HCT116 (cell line): ENCODE data around the gene WWP2. TPM values are rescaled to one million over a fixed set of nuclear protein-coding genes. Genes with fewer than 3 reads are reported as not detected.

Experiments
- ATAC-seq: fragments of 200-7000 bp; cut with Tn5 transposase; 2 replicates; pipeline ENCODE4 v1.9.1; 2020; ENCODE audit warnings: mild to moderate bottlenecking, moderate library complexity
- BruUV-seq: library from RNA; stranded (reverse); fragments of 400-500 nt; replicated peaks from 2 replicates; lab custom pipeline; 2021; lab: Mats Ljungman, UMichigan
- CTCF ChIA-PET: fragments of 300-600 bp; sonication (Branson Sonifier 250); formaldehyde crosslinking; loops from one replicate; lab custom pipeline; 2021; ENCODE audit warnings: antibody characterized with exemption; lab: Charles Lee
- POLR2A ChIA-PET: fragments of 300-600, 350-600 bp; sonication (Branson Sonifier 250); formaldehyde crosslinking; loops from one replicate; lab custom pipeline; 2021; ENCODE audit warnings: antibody characterized with exemption; lab: Charles Lee
- RAD21 ChIA-PET, 2 experiments: fragments of 300-600 bp; sonication (Branson Sonifier 250); formaldehyde crosslinking; loops; one replicate each; lab custom pipeline; 2023; ENCODE audit warnings: low total read pairs in 2 of 2; ENCODE audit not compliant: uncharacterized antibody in 2 of 2, unreplicated experiment in 2 of 2, low non-redundant PET in 1 of 2; lab: Charles Lee
- DNase-seq: peaks from one replicate; pipeline ENCODE4 v3.0.0-alpha.2; 2010; ENCODE audit warnings: low read depth, low spot score
- H2AFZ ChIP-seq: fragments of 200-600 bp; shearing (Covaris generic), sonication (generic); 2 replicates; pipeline ENCODE4 v1.6.1; 2017; ENCODE audit warnings: low read depth, mixed run types, mixed read lengths, antibody characterized with exemption, low read length; ENCODE audit not compliant: poor library complexity, severe bottlenecking
- H3K27ac ChIP-seq: 2 replicates; pipeline ENCODE4 v1.5.1; 2012; ENCODE audit warnings: low read depth, low read length
- H3K27me3 ChIP-seq: fragments of 200-600 bp; sonication (generic); 2 replicates; pipeline ENCODE4 v1.6.1; 2016; ENCODE audit warnings: mixed run types, low read length, mixed read lengths; ENCODE audit not compliant: insufficient read depth
- H3K36me3 ChIP-seq, 2 experiments: fragments of 200-500 bp in 1 of 2; fragments of 200-600 bp in 1 of 2; sonication (Bioruptor generic) in 1 of 2; sonication (generic) in 1 of 2; 2 replicates each; pipeline versions ENCODE4 v1.5.1 to v1.6.1; 2014 to 2016; ENCODE audit warnings: low read length in 2 of 2, inconsistent platforms in 1 of 2, mixed read lengths in 1 of 2, mixed run types in 1 of 2; ENCODE audit not compliant: insufficient read depth in 2 of 2, control insufficient read depth in 1 of 2
- H3K4me1 ChIP-seq, 2 experiments: fragments of 200-600 bp in 1 of 2; sonication (generic) in 1 of 2; 2 replicates each; pipeline versions ENCODE4 v1.5.1 to v1.6.1; 2012 to 2017; ENCODE audit warnings: low read length in 2 of 2, inconsistent platforms in 1 of 2, mild to moderate bottlenecking in 1 of 2, mixed read lengths in 1 of 2, mixed run types in 1 of 2, moderate library complexity in 1 of 2; ENCODE audit not compliant: insufficient read depth in 2 of 2, control insufficient read depth in 1 of 2
- H3K4me2 ChIP-seq: fragments of 200-600 bp; sonication (generic); 2 replicates; pipeline ENCODE4 v1.6.1; 2017; ENCODE audit warnings: mixed run types, low read length, mixed read lengths
- H3K4me3 ChIP-seq, 2 experiments: fragments of 200-600 bp in 1 of 2; sonication (generic) in 1 of 2; replicated peaks in 1 of 2; 2 replicates each; pipeline ENCODE4 v1.5.1; 2011 to 2016; ENCODE audit warnings: low read length in 2 of 2, control low read depth in 1 of 2, low read depth in 1 of 2, mild to moderate bottlenecking in 1 of 2, mixed read lengths in 1 of 2, mixed run types in 1 of 2
- H3K79me2 ChIP-seq: fragments of 200-600 bp; sonication (generic); 2 replicates; pipeline ENCODE4 v1.6.1; 2017; ENCODE audit warnings: mild to moderate bottlenecking, mixed run types, low read length, moderate library complexity, mixed read lengths; ENCODE audit not compliant: insufficient read depth
- H3K9ac ChIP-seq: fragments of 200-600 bp; sonication (generic); 2 replicates; pipeline ENCODE4 v1.6.1; 2016; ENCODE audit warnings: low read length, mixed read lengths
- H3K9me2 ChIP-seq: fragments of 200-600 bp; sonication (generic), shearing (Covaris generic); 2 replicates; pipeline ENCODE4 v1.6.1; 2017; ENCODE audit warnings: mixed run types, mild to moderate bottlenecking, moderate library complexity; ENCODE audit not compliant: insufficient read depth
- H3K9me3 ChIP-seq, 2 experiments: fragments of 200-500 bp in 1 of 2; fragments of 200-600 bp in 1 of 2; sonication (Bioruptor generic) in 1 of 2; sonication (generic) in 1 of 2; 2 replicates each; pipeline ENCODE4 v1.6.1; 2014 to 2017; ENCODE audit warnings: low read length in 2 of 2, mixed read lengths in 2 of 2, inconsistent platforms in 1 of 2, low read depth in 1 of 2, mild to moderate bottlenecking in 1 of 2, mixed run types in 1 of 2, moderate library complexity in 1 of 2; ENCODE audit not compliant: control insufficient read depth in 1 of 2, insufficient read depth in 1 of 2
- H4K20me1 ChIP-seq: fragments of 200-600 bp; sonication (generic), shearing (Covaris generic); 2 replicates; pipeline ENCODE4 v1.6.1; 2017; ENCODE audit warnings: mixed run types, mild to moderate bottlenecking, moderate library complexity; ENCODE audit not compliant: insufficient read depth
- CBX3 ChIP-seq: IDR thresholded peaks from 2 replicates; pipeline ENCODE4 v1.6.1; 2012; ENCODE audit warnings: low read depth
- CEBPB ChIP-seq: IDR thresholded peaks from 2 replicates; pipeline ENCODE4 v1.6.1; 2012; ENCODE audit warnings: low read depth
- EGR1 ChIP-seq: IDR thresholded peaks from 2 replicates; pipeline ENCODE4 v1.6.1; 2012; ENCODE audit warnings: low read depth
- ELF1 ChIP-seq: IDR thresholded peaks from 2 replicates; pipeline ENCODE4 v1.6.1; 2012; ENCODE audit warnings: low read depth, borderline replicate concordance
- EZH2 ChIP-seq: fragments of 200-600 bp; sonication (generic); IDR thresholded peaks from 2 replicates; pipeline ENCODE4 v1.6.1; 2017; ENCODE audit warnings: antibody characterized with exemption, mixed run types
- EZH2phosphoT487 ChIP-seq: fragments of 200-600 bp; IDR thresholded peaks from 2 replicates; pipeline ENCODE4 v1.6.1; 2018; ENCODE audit warnings: antibody characterized with exemption, borderline replicate concordance
- FOSL1 ChIP-seq: IDR thresholded peaks from 2 replicates; pipeline ENCODE4 v1.6.1; 2012; ENCODE audit warnings: low read depth
- JUND ChIP-seq: IDR thresholded peaks from 2 replicates; pipeline ENCODE4 v1.6.1; 2012
- POLR2A ChIP-seq: IDR thresholded peaks from 2 replicates; pipeline ENCODE4 v1.7.0; 2011; ENCODE audit warnings: borderline replicate concordance; ENCODE audit not compliant: insufficient read depth, insufficient read length; ENCODE audit errors: extremely low read depth
- POLR2AphosphoS5 ChIP-seq: IDR thresholded peaks from 2 replicates; pipeline ENCODE4 v1.6.1; 2011; ENCODE audit warnings: mild to moderate bottlenecking, low read depth, low read length, moderate library complexity
- RAD21 ChIP-seq: IDR thresholded peaks from 2 replicates; pipeline ENCODE4 v1.6.1; 2012; ENCODE audit warnings: low read depth, mild to moderate bottlenecking
- SP1 ChIP-seq: IDR thresholded peaks from 2 replicates; pipeline ENCODE4 v1.6.1; 2012; ENCODE audit warnings: low read depth
- SRF ChIP-seq: IDR thresholded peaks from 2 replicates; pipeline ENCODE4 v1.6.1; 2012; ENCODE audit warnings: low read depth
- TCF7L2 ChIP-seq: IDR thresholded peaks from 2 replicates; pipeline ENCODE4 v1.7.0; 2011; ENCODE audit warnings: borderline replicate concordance, inconsistent platforms; ENCODE audit not compliant: insufficient read depth, insufficient read length; ENCODE audit errors: extremely low read depth
- YY1 ChIP-seq: IDR thresholded peaks from 2 replicates; pipeline ENCODE4 v1.6.1; 2011; ENCODE audit warnings: low read length, low read depth, moderate library complexity, mild to moderate bottlenecking; ENCODE audit not compliant: insufficient replicate concordance; ENCODE audit errors: extremely low read depth
- ZNF274 ChIP-seq: fragments of 200-500 bp; sonication (Bioruptor generic); IDR thresholded peaks from 2 replicates; pipeline ENCODE4 v1.6.1; 2014; ENCODE audit warnings: mild to moderate bottlenecking, low read depth, low read length, inconsistent platforms
- intact Hi-C: fragments of 100-400 bp; cut with micrococcal nuclease; formaldehyde crosslinking; loops from 2 replicates; pipeline ENCODE4 v1.10.0; 2022
- total RNA-seq: library from RNA; stranded (reverse); gene quantifications from one replicate; pipeline ENCODE4 v1.2.1, GENCODE V29; 2021; ENCODE audit not compliant: unreplicated experiment
- TF ChIP-seq, protein P1 (sequence below), 3 experiments: fragments of 200-600 bp in 1 of 3; sonication (generic) in 1 of 3; IDR thresholded peaks in 2 of 3; conservative IDR thresholded peaks in 1 of 3; 2 replicates each; pipeline ENCODE4 v1.5.1; 2012 to 2017; ENCODE audit warnings: low read depth in 2 of 3, low read length in 2 of 3, antibody characterized with exemption in 1 of 3, borderline replicate concordance in 1 of 3, control low read depth in 1 of 3, mild to moderate bottlenecking in 1 of 3, mixed read lengths in 1 of 3, mixed run types in 1 of 3, moderate library complexity in 1 of 3; ENCODE audit not compliant: insufficient read depth in 1 of 3
- TF ChIP-seq, protein P2 (sequence below): IDR thresholded peaks from 2 replicates; pipeline ENCODE4 v1.6.1; 2011; ENCODE audit warnings: mild to moderate bottlenecking, low read length, moderate library complexity; ENCODE audit not compliant: insufficient replicate concordance; ENCODE audit errors: extremely low read depth
- TF ChIP-seq, protein P3 (sequence below): IDR thresholded peaks from 2 replicates; pipeline ENCODE4 v1.6.1; 2012
- TF ChIP-seq, protein P4 (sequence below): IDR thresholded peaks from 2 replicates; pipeline ENCODE4 v1.6.1; 2012; ENCODE audit warnings: low read depth

Gene WWP2
- total RNA-seq, 1 experiment from 2014 or later: 44.2 TPM

DNA sequence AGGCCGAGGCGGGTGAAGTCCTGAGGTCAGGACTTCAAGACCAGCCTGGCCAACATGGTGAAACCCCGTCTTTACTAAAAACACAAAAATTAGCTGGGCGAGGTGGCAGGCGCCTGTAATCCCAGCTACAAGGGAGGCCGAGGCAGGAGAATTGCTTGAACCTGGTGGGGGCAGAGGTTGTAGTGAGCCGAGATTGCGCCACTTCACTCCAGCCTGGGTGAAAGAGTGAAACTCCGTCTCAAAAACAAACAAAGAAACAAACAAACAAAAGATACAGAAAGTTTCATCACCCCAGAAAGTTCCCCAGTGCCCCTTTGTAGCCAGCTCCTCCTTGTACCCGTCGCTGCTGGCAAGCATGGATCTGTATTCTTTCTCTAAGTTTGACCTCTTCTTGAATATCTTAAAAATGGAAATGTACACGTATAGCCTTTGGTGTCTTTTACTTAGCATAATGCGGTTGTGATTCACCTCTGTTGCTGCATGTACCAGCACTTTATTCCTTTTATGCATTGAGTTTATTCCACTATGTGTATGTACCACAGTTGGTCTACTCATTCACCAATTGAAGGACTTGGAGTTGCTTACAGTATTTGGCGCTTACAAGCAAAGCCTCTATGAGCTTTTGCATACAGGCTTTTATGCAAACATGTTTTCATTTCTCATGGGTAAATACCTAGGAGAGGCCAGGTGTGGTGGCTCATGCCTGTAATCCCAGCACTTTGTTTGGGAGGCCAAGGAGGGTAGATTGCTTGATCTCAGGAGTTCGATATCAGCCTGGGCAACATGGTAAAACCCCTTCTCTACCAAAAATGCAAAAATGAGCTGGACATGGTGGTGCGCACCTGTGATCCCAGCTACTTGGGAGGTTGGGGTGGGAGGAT, 101.5 kb downstream of the WWP2 start:
- ChIA-PET POLR2A (no interaction called here), CTCF (no interaction called here)
- no peak overlapping the region for H3K4me2 ChIP-seq

More for the DNA sequence above, 101.5 kb downstream of the WWP2 start:
- H3K9me2 ChIP-seq: no peaks in the 10 kb centered on the region
- H2AFZ ChIP-seq: no peak overlapping the region
- no peak for ATAC-seq
- no peak overlapping the region for H3K27ac ChIP-seq
- H4K20me1 ChIP-seq: no peaks in the 10 kb centered on the region
- H3K9me3 ChIP-seq: no peaks in the 10 kb centered on the region
- H3K4me1 ChIP-seq: peaks cover 0 to 12% of the 10 kb centered on the region in 2 experiments; a peak in 1 of 4 replicates
- no peak overlapping the region for H3K9ac ChIP-seq
- no peak overlapping the region for H3K4me3 ChIP-seq
- no peak for DNase-seq
- TF ChIP-seq, protein P1, sequence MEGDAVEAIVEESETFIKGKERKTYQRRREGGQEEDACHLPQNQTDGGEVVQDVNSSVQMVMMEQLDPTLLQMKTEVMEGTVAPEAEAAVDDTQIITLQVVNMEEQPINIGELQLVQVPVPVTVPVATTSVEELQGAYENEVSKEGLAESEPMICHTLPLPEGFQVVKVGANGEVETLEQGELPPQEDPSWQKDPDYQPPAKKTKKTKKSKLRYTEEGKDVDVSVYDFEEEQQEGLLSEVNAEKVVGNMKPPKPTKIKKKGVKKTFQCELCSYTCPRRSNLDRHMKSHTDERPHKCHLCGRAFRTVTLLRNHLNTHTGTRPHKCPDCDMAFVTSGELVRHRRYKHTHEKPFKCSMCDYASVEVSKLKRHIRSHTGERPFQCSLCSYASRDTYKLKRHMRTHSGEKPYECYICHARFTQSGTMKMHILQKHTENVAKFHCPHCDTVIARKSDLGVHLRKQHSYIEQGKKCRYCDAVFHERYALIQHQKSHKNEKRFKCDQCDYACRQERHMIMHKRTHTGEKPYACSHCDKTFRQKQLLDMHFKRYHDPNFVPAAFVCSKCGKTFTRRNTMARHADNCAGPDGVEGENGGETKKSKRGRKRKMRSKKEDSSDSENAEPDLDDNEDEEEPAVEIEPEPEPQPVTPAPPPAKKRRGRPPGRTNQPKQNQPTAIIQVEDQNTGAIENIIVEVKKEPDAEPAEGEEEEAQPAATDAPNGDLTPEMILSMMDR (IDR thresholded peaks at IDR 0.05 in 2 of 3, conservative IDR thresholded peaks at IDR 0.05 in 1 of 3; ENCODE audit: borderline replicate concordance in 1 of 3, insufficient read depth in 1 of 3, low read depth in 2 of 3, low read length in 2 of 3): no peak
- no peak for TF ChIP-seq ZNF274
- TF ChIP-seq CEBPB: no peak
- no peak for TF ChIP-seq SRF
- TF ChIP-seq, protein P2, sequence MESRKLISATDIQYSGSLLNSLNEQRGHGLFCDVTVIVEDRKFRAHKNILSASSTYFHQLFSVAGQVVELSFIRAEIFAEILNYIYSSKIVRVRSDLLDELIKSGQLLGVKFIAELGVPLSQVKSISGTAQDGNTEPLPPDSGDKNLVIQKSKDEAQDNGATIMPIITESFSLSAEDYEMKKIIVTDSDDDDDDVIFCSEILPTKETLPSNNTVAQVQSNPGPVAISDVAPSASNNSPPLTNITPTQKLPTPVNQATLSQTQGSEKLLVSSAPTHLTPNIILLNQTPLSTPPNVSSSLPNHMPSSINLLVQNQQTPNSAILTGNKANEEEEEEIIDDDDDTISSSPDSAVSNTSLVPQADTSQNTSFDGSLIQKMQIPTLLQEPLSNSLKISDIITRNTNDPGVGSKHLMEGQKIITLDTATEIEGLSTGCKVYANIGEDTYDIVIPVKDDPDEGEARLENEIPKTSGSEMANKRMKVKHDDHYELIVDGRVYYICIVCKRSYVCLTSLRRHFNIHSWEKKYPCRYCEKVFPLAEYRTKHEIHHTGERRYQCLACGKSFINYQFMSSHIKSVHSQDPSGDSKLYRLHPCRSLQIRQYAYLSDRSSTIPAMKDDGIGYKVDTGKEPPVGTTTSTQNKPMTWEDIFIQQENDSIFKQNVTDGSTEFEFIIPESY: no peak
- no peak for TF ChIP-seq EGR1
- no peak for TF ChIP-seq JUND
- no peak for TF ChIP-seq EZH2
- TF ChIP-seq, protein P3, sequence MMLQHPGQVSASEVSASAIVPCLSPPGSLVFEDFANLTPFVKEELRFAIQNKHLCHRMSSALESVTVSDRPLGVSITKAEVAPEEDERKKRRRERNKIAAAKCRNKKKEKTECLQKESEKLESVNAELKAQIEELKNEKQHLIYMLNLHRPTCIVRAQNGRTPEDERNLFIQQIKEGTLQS: no peak
- TF ChIP-seq POLR2A: no peak
- no peak for TF ChIP-seq TCF7L2
- no peak for TF ChIP-seq POLR2AphosphoS5
- TF ChIP-seq CBX3: no peak
- no peak for TF ChIP-seq ELF1
- no peak for TF ChIP-seq YY1
- TF ChIP-seq EZH2phosphoT487: no peak
- TF ChIP-seq SP1: no peak
- TF ChIP-seq RAD21: no peak
- TF ChIP-seq FOSL1: no peak
- TF ChIP-seq, protein P4, sequence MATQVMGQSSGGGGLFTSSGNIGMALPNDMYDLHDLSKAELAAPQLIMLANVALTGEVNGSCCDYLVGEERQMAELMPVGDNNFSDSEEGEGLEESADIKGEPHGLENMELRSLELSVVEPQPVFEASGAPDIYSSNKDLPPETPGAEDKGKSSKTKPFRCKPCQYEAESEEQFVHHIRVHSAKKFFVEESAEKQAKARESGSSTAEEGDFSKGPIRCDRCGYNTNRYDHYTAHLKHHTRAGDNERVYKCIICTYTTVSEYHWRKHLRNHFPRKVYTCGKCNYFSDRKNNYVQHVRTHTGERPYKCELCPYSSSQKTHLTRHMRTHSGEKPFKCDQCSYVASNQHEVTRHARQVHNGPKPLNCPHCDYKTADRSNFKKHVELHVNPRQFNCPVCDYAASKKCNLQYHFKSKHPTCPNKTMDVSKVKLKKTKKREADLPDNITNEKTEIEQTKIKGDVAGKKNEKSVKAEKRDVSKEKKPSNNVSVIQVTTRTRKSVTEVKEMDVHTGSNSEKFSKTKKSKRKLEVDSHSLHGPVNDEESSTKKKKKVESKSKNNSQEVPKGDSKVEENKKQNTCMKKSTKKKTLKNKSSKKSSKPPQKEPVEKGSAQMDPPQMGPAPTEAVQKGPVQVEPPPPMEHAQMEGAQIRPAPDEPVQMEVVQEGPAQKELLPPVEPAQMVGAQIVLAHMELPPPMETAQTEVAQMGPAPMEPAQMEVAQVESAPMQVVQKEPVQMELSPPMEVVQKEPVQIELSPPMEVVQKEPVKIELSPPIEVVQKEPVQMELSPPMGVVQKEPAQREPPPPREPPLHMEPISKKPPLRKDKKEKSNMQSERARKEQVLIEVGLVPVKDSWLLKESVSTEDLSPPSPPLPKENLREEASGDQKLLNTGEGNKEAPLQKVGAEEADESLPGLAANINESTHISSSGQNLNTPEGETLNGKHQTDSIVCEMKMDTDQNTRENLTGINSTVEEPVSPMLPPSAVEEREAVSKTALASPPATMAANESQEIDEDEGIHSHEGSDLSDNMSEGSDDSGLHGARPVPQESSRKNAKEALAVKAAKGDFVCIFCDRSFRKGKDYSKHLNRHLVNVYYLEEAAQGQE: no peak
- RAD21 ChIA-PET: no interaction called here
- BruUV-seq: no TSS peak
- intact Hi-C loops: no loop called here
- H3K79me2 ChIP-seq: no peaks in the 10 kb centered on the region
- H3K27me3 ChIP-seq: no peaks in the 10 kb centered on the region
- no peaks in the 10 kb centered on the region for H3K36me3 ChIP-seq
